A673 (cell line): Measurements from ENCODE around the gene C2orf81. TPM values are rescaled to one million over a fixed set of nuclear protein-coding genes. Genes with fewer than 3 reads are reported as not detected.
"Not testable (repeated sequence)": the region's sequence is repeated elsewhere in the genome, so short reads cannot be mapped to it uniquely, and the experiment has no call there.

ENCODE experiments used
- BruUV-seq: library from RNA; stranded (reverse); fragments of 400-500 nt; replicated peaks from 2 replicates; lab custom pipeline; 2021; lab: Mats Ljungman, UMichigan
- CTCF ChIA-PET: fragments of 300-600 bp; sonication (Branson Sonifier 250); formaldehyde crosslinking; loops from one replicate; lab custom pipeline; 2022; ENCODE audit warnings: antibody characterized with exemption; lab: Charles Lee
- POLR2A ChIA-PET: fragments of 300-600 bp; sonication (Branson Sonifier 250); formaldehyde crosslinking; loops from one replicate; lab custom pipeline; 2022; ENCODE audit warnings: antibody characterized with exemption; ENCODE audit not compliant: low non-redundant PET; lab: Charles Lee
- DNase-seq: peaks from one replicate; pipeline ENCODE4 v3.0.0-alpha.2; 2015; ENCODE audit warnings: low spot score
- H3K27ac ChIP-seq: fragments of 200-600 bp; sonication (generic); 2 replicates; pipeline ENCODE4 v1.5.1; 2016; ENCODE audit warnings: mixed run types, low read depth, mild to moderate bottlenecking, mixed read lengths, antibody characterized with exemption, low read length; ENCODE audit not compliant: poor library complexity, severe bottlenecking
- H3K27me3 ChIP-seq: fragments of 200-600 bp; sonication (generic); replicated peaks from 2 replicates; pipeline ENCODE4 v1.6.1; 2017; ENCODE audit warnings: mixed run types, low read depth, mild to moderate bottlenecking, mixed read lengths, antibody characterized with exemption, low read length; ENCODE audit not compliant: insufficient read depth, poor library complexity
- H3K36me3 ChIP-seq: fragments of 200-600 bp; sonication (generic); 2 replicates; pipeline ENCODE4 v1.6.1; 2016; ENCODE audit warnings: mixed run types, mild to moderate bottlenecking, mixed read lengths, antibody characterized with exemption, low read length; ENCODE audit not compliant: insufficient read depth, poor library complexity, severe bottlenecking
- H3K4me1 ChIP-seq: fragments of 200-600 bp; sonication (generic); 2 replicates; pipeline ENCODE4 v1.6.1; 2017; ENCODE audit warnings: mixed run types, mild to moderate bottlenecking, mixed read lengths, antibody characterized with exemption, low read length; ENCODE audit not compliant: insufficient read depth, poor library complexity, severe bottlenecking
- H3K4me3 ChIP-seq: fragments of 200-600 bp; sonication (generic); 2 replicates; pipeline ENCODE4 v1.5.1; 2016; ENCODE audit warnings: low read depth, mixed run types, mild to moderate bottlenecking, mixed read lengths, low read length; ENCODE audit not compliant: poor library complexity, severe bottlenecking
- H3K9me3 ChIP-seq: fragments of 200-600 bp; sonication (generic); 2 replicates; pipeline ENCODE4 v1.6.1; 2016; ENCODE audit warnings: mixed run types, low read depth, mild to moderate bottlenecking, mixed read lengths, antibody characterized with exemption, low read length; ENCODE audit not compliant: poor library complexity, severe bottlenecking
- EZH2 ChIP-seq: fragments of 200-600 bp; sonication (generic); IDR thresholded peaks from 2 replicates; pipeline ENCODE4 v1.6.1; 2017; ENCODE audit warnings: borderline replicate concordance, low read depth, mild to moderate bottlenecking, mixed read lengths, antibody characterized with exemption, low read length; ENCODE audit not compliant: poor library complexity, severe bottlenecking
- intact Hi-C: fragments of 100-400 bp; cut with micrococcal nuclease; formaldehyde crosslinking; loops from one replicate; pipeline ENCODE4 v1.10.0; 2022; ENCODE audit not compliant: unreplicated experiment
- total RNA-seq: library from RNA; stranded (reverse); gene quantifications from 2 replicates; pipeline ENCODE4 v1.2.3, GENCODE V29; 2021
- TF ChIP-seq, protein P1 (sequence below): fragments of 300-800, 200-600 bp; sonication (generic); conservative IDR thresholded peaks from 2 replicates; pipeline ENCODE4 v1.5.1; 2017; ENCODE audit warnings: low read depth, mild to moderate bottlenecking, antibody characterized with exemption, low read length, moderate library complexity, mixed read lengths

C2orf81 gene
- total RNA-seq, 1 experiment from 2014 or later, result 1.9 TPM

DNA sequence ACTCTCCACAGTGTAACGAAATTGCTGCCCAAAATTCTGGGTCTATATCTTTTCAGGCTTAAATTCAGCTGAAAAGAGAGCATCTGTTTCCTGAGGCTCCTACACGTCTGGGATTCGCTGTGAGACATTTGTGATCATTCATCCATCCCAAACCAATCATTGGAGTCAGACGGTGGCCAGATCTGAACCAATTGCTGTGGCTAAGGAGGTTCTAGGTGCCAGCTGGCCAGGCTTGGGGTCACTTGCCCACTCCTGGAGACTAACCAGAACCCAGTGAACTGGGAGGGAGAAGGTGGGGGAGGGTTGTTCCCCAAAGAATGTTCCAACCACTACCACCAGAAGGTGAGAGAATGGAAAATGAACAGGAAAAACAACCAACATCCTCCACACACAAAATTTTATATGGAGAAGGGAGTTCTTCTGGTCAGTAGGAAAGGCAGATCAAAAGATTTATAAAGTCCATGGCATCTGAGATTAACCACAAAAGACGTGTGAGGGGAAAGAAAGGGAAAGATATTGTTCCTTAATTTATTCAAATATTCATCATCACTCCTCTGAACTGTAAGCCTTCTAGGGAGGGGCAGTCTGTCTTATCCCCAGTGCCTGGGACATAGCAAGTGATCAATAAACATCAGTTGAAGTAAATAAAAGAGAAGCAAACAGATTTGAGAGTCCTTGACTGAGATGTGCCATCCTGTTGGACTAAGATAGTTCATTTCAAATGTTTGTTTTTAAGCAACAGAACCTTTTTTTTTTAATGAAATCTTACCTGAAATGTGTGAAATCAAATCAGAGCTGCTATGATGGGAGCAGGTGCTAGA lies 23.3 kb upstream of the C2orf81 start:
- BruUV-seq, result no TSS peak
- DNase-seq, result no peak
- ChIA-PET POLR2A (interaction anchor here (0.6 kb wide), 1 partner anchor 1186 kb away, joined by 3 read pairs; no protein-coding TSS in a partner anchor), CTCF (no interaction called here)
- no peak overlapping the region for H3K4me3 ChIP-seq
- no peaks in the 10 kb centered on the region for H3K9me3 ChIP-seq
- no peak overlapping the region for H3K27ac ChIP-seq
- intact Hi-C loops, result no loop called here
- TF ChIP-seq, protein P1, sequence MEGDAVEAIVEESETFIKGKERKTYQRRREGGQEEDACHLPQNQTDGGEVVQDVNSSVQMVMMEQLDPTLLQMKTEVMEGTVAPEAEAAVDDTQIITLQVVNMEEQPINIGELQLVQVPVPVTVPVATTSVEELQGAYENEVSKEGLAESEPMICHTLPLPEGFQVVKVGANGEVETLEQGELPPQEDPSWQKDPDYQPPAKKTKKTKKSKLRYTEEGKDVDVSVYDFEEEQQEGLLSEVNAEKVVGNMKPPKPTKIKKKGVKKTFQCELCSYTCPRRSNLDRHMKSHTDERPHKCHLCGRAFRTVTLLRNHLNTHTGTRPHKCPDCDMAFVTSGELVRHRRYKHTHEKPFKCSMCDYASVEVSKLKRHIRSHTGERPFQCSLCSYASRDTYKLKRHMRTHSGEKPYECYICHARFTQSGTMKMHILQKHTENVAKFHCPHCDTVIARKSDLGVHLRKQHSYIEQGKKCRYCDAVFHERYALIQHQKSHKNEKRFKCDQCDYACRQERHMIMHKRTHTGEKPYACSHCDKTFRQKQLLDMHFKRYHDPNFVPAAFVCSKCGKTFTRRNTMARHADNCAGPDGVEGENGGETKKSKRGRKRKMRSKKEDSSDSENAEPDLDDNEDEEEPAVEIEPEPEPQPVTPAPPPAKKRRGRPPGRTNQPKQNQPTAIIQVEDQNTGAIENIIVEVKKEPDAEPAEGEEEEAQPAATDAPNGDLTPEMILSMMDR, result no peak
- TF ChIP-seq EZH2, result no peak
- no peaks in the 10 kb centered on the region for H3K36me3 ChIP-seq
- no peaks in the 10 kb centered on the region for H3K27me3 ChIP-seq
- H3K4me1 ChIP-seq, result peaks cover 21% of the 10 kb centered on the region

DNA sequence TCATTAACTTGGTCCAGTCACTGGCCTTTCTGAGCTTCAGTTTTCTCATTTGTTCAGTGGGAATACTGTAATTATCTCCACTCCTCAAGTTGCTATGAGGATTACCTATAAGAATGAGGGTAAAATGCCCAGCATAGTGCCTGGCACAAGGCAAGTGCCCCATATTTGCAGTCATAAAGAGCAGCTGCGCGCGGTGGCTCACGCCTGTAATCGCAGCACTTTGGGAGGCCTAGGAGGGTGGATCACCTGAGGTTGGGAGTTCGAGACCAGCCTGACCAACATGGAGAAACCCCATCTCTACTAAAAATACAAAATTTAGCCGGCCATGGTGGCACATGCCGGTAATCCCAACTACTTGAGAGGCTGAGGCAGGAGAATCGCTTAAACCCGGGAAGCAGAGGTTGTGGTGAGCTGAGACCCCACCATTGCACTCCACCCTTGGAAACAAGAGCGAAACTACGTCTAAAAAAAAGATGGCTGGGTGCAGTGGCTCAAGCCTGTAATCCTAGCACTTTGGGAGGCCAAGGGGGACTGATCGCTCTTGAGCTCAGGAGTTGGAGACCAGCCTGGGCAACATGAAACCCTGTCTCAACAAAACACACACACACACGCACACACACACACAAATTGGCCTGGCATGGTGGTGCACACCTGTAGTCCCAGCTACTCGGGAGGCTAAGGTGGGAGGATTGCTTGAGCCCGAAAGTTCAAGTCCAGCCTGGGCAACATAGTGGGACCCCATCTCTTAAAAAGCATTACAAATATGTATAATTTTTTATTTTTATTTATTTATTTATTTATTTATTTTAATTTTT lies 21.3 kb upstream of the C2orf81 start:
- H3K4me3 ChIP-seq, intact Hi-C loops, H3K27ac ChIP-seq, DNase-seq, H3K36me3 ChIP-seq, POLR2A ChIA-PET, H3K9me3 ChIP-seq, CTCF ChIA-PET, BruUV-seq, H3K27me3 ChIP-seq: not testable (repeated sequence)
- peaks cover 39% of the 10 kb centered on the region for H3K4me1 ChIP-seq

- Histone ChIP-seq H3K4me1 (peaks cover 47% of the 10 kb centered on the region), H3K36me3 (no peaks in the 10 kb centered on the region), H3K9me3 (no peaks in the 10 kb centered on the region), H3K4me3 (peak within 1 kb of the TSS; percentile 65), H3K27me3 (no peaks in the 10 kb centered on the region), H3K27ac (peak within 1 kb of the TSS; percentile 80)
- TF ChIP-seq EZH2, result no peak
- TF ChIP-seq, protein P1, result no peak
- no peak for DNase-seq
- POLR2A ChIA-PET, result no interaction called here
- CTCF ChIA-PET, result no interaction called here
- BruUV-seq, result no TSS peak
- intact Hi-C loops, result no loop called here
These were observed 20.5 kb upstream of the C2orf81 start, which contains the start of gene RTKN for GRCh38 chr2:74441690-74442482. TSS of gene RTKN (minus strand) at chr2:74441937. CDS start at chr2:74441816, 121 bp downstream.
